Suprapubic skin (tissue), 4 donors: ENCODE measurements around the gene MBD3L5. TPM values are rescaled to one million over a fixed set of nuclear protein-coding genes. Genes with fewer than 3 reads are reported as not detected.

Experiments
- DNase-seq, 2 donors: peaks; one replicate each; pipeline ENCODE4 v3.0.0-alpha.2; 2019; ENCODE audit warnings: low spot score in 2 of 2
- H3K27ac ChIP-seq: fragments of 200-600 bp; sonication (generic); one replicate; pipeline ENCODE4 v1.5.1; 2019
- H3K27me3 ChIP-seq: fragments of 200-600 bp; sonication (generic); one replicate; pipeline ENCODE4 v1.5.1; 2019
- H3K36me3 ChIP-seq: fragments of 200-600 bp; sonication (generic); one replicate; pipeline ENCODE4 v1.5.1; 2019
- H3K4me1 ChIP-seq: fragments of 200-600 bp; sonication (generic); one replicate; pipeline ENCODE4 v1.5.1; 2019
- H3K4me3 ChIP-seq: fragments of 200-600 bp; sonication (generic); one replicate; pipeline ENCODE4 v1.5.1; 2019; ENCODE audit warnings: mild to moderate bottlenecking
- H3K9me3 ChIP-seq: fragments of 200-600 bp; sonication (generic); one replicate; pipeline ENCODE4 v1.5.1; 2019
- EP300 ChIP-seq: sonication (generic); formaldehyde crosslinking; IDR thresholded peaks from one replicate; pipeline ENCODE4 v1.6.1; 2017; ENCODE audit warnings: antibody characterized with exemption
- POLR2A ChIP-seq, 2 donors: fragments of 450-650 bp; IDR thresholded peaks; one replicate each; pipeline ENCODE4 v1.6.1; 2017; ENCODE audit warnings: antibody characterized with exemption in 2 of 2, mild to moderate bottlenecking in 2 of 2, moderate library complexity in 2 of 2
- POLR2AphosphoS5 ChIP-seq, 3 donors: sonication (generic); formaldehyde crosslinking; IDR thresholded peaks; one replicate each; pipeline ENCODE4 v1.6.1; 2017; ENCODE audit warnings: antibody characterized with exemption in 3 of 3
- WGBS: methylation state at CpG from one replicate; pipeline ENCODE4 v1.1.5; 2018; 5-methylcytosine and 5-hydroxymethylcytosine counted together
- total RNA-seq, 4 donors: library from RNA; depleted of rRNA; stranded (reverse); fragments of >200 nt; gene quantifications; one replicate each; pipeline ENCODE4 v1.1.0, GENCODE V29; 2016
- TF ChIP-seq, protein P1 (sequence below), 2 donors: fragments of 200-600 bp in 1 of 2; fragments of 450-650 bp in 1 of 2; sonication (generic) in 1 of 2; IDR thresholded peaks; one replicate each; pipeline ENCODE4 v1.5.1; 2016 to 2019; ENCODE audit warnings: antibody characterized with exemption in 2 of 2, mild to moderate bottlenecking in 1 of 2, moderate library complexity in 1 of 2

The MBD3L5 gene
- total RNA-seq, 4 donors from 2014 or later, result not detected

DNA sequence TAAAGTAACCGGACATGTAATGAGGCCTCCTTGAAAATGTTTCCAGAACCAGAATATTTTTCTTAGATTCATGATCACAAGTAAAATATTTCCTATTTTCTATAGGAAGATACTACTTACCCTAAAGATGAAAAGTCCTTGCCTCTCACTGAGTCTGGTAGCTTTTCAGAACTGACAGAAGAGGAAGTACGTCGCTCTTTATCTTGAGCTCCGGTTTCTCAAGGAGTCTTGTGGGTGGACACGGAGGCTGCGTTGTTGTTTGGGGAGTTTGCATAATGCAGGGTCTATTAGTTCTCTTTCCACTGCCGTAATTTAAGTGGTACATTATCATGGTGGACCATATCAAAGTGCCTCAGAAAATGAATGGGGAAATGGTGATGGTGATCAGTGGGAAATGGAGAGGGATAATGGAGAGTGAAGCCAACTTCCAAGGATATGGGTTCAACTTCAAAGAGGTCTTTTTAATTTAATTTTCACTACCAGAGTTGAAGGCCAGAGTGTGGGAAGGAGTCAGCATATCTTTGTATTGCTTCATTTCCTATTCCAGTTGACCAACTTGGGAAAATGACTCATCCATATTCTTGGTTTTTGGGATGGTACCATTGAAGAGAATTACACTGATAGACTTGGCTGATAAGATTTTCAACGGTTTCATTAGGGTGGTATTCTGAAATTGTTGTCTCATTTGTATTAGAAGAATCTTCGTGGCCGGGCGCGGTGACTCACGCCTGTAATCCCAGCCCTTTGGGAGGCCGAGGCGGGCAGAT, 32.5 kb upstream of the MBD3L5 start:
- WGBS, result 89% methylated on average over 15 of the region's 15 CpGs
- Histone ChIP-seq H3K36me3 (no peaks in the 10 kb centered on the region), H3K27ac (no peak overlapping the region), H3K9me3 (no peaks in the 10 kb centered on the region), H3K4me3 (no peak overlapping the region), H3K4me1 (no peaks in the 10 kb centered on the region), H3K27me3 (no peaks in the 10 kb centered on the region)
- TF ChIP-seq EP300 (no peak), POLR2A (IDR thresholded peaks at IDR 0.05) (no peak), POLR2AphosphoS5 (IDR thresholded peaks at IDR 0.05) (no peak)
- TF ChIP-seq, protein P1, sequence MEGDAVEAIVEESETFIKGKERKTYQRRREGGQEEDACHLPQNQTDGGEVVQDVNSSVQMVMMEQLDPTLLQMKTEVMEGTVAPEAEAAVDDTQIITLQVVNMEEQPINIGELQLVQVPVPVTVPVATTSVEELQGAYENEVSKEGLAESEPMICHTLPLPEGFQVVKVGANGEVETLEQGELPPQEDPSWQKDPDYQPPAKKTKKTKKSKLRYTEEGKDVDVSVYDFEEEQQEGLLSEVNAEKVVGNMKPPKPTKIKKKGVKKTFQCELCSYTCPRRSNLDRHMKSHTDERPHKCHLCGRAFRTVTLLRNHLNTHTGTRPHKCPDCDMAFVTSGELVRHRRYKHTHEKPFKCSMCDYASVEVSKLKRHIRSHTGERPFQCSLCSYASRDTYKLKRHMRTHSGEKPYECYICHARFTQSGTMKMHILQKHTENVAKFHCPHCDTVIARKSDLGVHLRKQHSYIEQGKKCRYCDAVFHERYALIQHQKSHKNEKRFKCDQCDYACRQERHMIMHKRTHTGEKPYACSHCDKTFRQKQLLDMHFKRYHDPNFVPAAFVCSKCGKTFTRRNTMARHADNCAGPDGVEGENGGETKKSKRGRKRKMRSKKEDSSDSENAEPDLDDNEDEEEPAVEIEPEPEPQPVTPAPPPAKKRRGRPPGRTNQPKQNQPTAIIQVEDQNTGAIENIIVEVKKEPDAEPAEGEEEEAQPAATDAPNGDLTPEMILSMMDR (IDR thresholded peaks at IDR 0.05), result no peak
- no peak for DNase-seq

DNA sequence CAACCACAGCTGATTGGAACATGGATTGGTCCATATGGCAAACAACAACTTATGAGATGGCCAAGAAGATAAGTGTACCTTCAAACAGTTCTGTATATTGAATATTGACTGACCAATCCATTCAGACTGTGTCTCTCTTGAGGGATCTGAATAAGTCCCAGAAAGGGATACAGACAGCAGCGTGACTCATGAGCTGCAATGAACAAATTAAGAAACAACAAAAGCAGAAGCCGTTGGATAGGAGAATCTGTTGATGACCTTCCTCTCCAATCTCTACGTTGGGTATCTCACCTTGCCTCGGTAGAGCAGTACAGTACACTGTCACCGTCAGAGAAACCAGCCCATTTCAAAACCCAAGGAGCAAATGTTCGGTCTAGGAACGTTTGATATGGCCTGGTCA, 30.4 kb upstream of the MBD3L5 start:
- no peak for DNase-seq
- Histone ChIP-seq H3K27ac (no peak overlapping the region), H3K4me1 (no peaks in the 10 kb centered on the region), H3K9me3 (no peaks in the 10 kb centered on the region), H3K4me3 (no peak overlapping the region), H3K36me3 (no peaks in the 10 kb centered on the region), H3K27me3 (no peaks in the 10 kb centered on the region)
- 76% methylated on average over 7 of the region's 7 CpGs for WGBS
- TF ChIP-seq, protein P1 (IDR thresholded peaks at IDR 0.05), result no peak
- no peak for TF ChIP-seq EP300
- no peak for TF ChIP-seq POLR2A (IDR thresholded peaks at IDR 0.05)
- no peak for TF ChIP-seq POLR2AphosphoS5 (IDR thresholded peaks at IDR 0.05)

DNA sequence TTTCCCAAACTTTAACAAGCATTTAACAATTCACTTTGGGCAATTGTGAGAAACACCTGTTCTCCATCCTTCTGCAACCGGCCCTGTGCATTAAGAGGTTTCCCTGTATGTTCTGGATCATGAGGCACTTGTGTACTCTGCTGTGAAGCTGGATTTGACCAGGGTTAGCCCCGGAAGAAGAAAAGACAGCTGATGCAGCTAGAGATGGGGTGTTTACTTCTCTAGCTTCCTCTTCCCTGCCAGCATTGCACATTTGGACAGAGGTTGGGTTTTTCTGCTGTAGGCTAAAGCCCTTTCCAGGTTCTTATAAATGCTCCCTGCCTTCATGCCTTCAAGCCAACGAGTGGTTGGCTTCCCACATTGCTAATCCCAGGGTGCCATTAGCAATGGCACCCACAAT, 30.0 kb upstream of the MBD3L5 start:
- Histone ChIP-seq H3K27ac (no peak overlapping the region), H3K9me3 (no peaks in the 10 kb centered on the region), H3K4me1 (no peaks in the 10 kb centered on the region), H3K4me3 (no peak overlapping the region), H3K27me3 (no peaks in the 10 kb centered on the region), H3K36me3 (no peaks in the 10 kb centered on the region)
- 70% methylated on average over 3 of the region's 3 CpGs for WGBS
- DNase-seq, result no peak
- TF ChIP-seq, protein P1 (IDR thresholded peaks at IDR 0.05), result no peak
- no peak for TF ChIP-seq POLR2AphosphoS5 (IDR thresholded peaks at IDR 0.05)
- TF ChIP-seq POLR2A (IDR thresholded peaks at IDR 0.05), result no peak
- TF ChIP-seq EP300, result no peak

DNA sequence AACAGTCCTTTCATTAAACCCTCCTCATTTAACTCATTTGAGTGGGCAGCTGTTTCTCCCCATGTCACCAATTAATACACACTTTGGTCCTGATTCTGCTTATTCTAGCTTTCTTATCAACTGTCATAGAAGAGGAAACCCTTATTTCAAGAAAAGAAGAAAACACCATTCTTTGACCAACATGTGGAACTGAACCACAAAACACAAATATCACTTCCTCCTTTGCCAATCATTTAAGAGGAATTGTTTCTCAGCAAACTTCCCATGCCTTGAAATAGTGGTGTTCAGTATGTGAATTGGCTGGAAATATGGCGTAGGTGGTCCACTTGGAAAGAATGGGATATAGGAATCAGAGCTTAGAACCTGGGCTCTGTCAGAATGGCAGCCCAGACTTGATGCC, 29.6 kb upstream of the MBD3L5 start:
- TF ChIP-seq POLR2A (IDR thresholded peaks at IDR 0.05), result no peak
- TF ChIP-seq POLR2AphosphoS5 (IDR thresholded peaks at IDR 0.05), result no peak
- TF ChIP-seq, protein P1 (IDR thresholded peaks at IDR 0.05), result no peak
- TF ChIP-seq EP300, result no peak
- no peaks in the 10 kb centered on the region for H3K9me3 ChIP-seq
- no peaks in the 10 kb centered on the region for H3K36me3 ChIP-seq
- no peak overlapping the region for H3K27ac ChIP-seq
- no peak for DNase-seq
- H3K27me3 ChIP-seq, result no peaks in the 10 kb centered on the region
- no peaks in the 10 kb centered on the region for H3K4me1 ChIP-seq
- 63% methylated on average over 1 of the region's 1 CpG for WGBS
- no peak overlapping the region for H3K4me3 ChIP-seq

DNA sequence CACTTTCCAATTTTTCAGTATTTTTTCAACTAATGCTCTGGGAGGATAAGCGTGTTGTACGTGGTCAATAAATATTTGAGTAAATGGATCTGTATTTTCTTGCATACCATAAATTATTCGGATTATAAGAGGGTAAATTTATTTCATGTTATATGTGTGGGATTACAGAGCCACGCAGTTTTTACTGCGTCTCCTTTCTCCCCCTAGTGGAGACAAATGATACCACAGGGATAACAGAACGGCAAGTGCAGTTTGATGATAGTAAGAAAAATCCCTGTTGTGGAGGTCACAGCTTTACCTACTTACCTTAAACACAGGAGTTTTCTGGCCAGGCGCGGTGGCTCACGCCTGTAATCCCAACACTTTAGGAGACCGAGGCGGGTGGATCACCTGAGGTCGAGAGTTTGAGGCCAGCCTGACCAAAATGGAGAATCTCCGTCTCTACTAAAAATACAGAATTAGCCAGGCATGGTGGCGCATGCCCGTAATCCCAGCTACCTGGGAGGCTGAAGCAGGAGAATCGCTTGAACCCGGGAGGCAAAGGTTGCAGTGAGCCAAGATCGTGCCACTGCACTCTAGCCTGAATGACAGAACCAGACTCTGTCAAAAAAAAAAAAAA, 26.0 kb upstream of the MBD3L5 start:
- Histone ChIP-seq H3K4me1 (no peaks in the 10 kb centered on the region), H3K4me3 (no peak overlapping the region), H3K36me3 (no peaks in the 10 kb centered on the region), H3K27ac (no peak overlapping the region), H3K9me3 (no peaks in the 10 kb centered on the region), H3K27me3 (no peaks in the 10 kb centered on the region)
- 92% methylated on average over 18 of the region's 18 CpGs for WGBS
- no peak for TF ChIP-seq POLR2AphosphoS5 (IDR thresholded peaks at IDR 0.05)
- TF ChIP-seq, protein P1 (IDR thresholded peaks at IDR 0.05), result no peak
- TF ChIP-seq POLR2A (IDR thresholded peaks at IDR 0.05), result no peak
- no peak for TF ChIP-seq EP300
- no peak for DNase-seq
